T-helper 2 cell treated with Interferon-gamma antibody and Interleukin-4, amounts not matched to agents 5 μg/mL and 100 μg/mL, for 36 hours (primary cell): ENCODE measurements around the gene IQSEC2.
A peak's percentile ranks its signal among the peaks of the same experiment; 100 is the strongest.

Source experiments
- DNase-seq: peaks from one replicate; pipeline ENCODE4 v3.0.0; 2021; ENCODE audit warnings: low spot score
- H3K27ac Mint-ChIP-seq: one replicate; pipeline ENCODE4 v1.8.0; 2021; ENCODE audit warnings: mild to moderate bottlenecking, mixed read lengths
- H3K27me3 Mint-ChIP-seq: one replicate; pipeline ENCODE4 v1.8.0; 2021; ENCODE audit warnings: low read depth, mixed read lengths
- H3K36me3 Mint-ChIP-seq: one replicate; pipeline ENCODE4 v1.8.0; 2021; ENCODE audit warnings: low read depth, mixed read lengths
- H3K4me1 Mint-ChIP-seq: one replicate; pipeline ENCODE4 v1.8.0; 2021; ENCODE audit warnings: low read depth, mixed read lengths
- H3K4me3 Mint-ChIP-seq: one replicate; pipeline ENCODE4 v1.8.0; 2022; ENCODE audit warnings: mild to moderate bottlenecking, moderate library complexity, mixed read lengths
- H3K9me3 Mint-ChIP-seq: one replicate; pipeline ENCODE4 v1.8.0; 2021; ENCODE audit warnings: mixed read lengths

Gene IQSEC2

DNA sequence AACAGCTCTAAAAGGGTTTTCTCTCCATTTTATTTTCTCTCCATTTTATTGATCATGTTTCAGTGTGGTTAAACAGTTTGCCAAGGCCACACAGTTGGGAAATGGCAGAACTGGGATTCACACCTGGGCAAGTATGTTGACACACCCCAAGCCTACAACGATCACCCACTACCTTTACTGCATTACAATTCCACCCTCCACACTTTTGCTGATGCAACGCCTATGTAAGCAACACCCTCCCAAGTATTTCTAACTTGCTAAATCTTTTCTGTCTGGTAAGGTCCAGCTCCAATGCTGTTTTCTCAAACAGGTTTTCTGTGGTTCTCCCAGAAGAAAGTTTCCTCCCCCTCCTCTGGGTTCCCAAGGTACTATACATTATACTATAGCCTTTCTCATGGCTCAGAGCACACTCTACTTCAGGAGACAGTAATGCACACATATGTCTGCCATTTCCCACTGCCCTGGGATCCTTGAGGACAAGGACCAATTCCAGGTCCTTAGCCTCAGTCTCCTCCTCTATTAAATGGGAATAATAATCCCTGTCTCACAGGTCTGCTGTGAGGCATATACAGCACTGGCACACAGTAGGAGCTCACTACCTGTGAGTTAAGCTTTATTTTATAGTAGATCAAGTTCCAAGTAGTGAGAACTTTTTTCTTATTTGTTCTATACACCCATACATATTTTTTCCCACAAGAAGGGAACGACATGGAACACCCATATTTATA lies 27.9 kb downstream of the IQSEC2 start:
- no peak for DNase-seq
- no peaks in the 10 kb centered on the region for H3K4me1 Mint-ChIP-seq
- no peak overlapping the region for H3K4me3 Mint-ChIP-seq
- no peak overlapping the region for H3K27ac Mint-ChIP-seq
- no peaks in the 10 kb centered on the region for H3K27me3 Mint-ChIP-seq
- no peaks in the 10 kb centered on the region for H3K9me3 Mint-ChIP-seq
- no peaks in the 10 kb centered on the region for H3K36me3 Mint-ChIP-seq

DNA sequence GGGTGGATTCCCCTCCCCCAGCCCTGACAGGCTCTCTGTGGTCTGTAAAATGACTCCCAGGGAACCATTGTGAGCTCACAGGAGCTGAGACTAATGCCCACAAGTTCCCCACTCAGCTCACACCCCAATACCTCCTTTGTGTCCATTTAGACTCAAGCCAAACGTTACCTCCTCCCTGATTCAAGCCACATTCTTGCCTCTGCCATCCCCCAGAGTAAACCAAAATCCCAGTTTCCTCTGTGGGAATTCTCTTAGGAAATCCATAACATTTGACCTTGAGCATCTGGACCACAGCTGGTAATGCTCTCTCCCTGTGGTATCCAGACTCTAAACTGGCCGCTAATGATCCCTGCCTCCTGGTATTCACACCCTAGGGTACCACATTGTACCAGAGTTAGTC lies 30.1 kb downstream of the IQSEC2 start:
- no peak overlapping the region for H3K4me3 Mint-ChIP-seq
- H3K36me3 Mint-ChIP-seq: no peaks in the 10 kb centered on the region

DNA sequence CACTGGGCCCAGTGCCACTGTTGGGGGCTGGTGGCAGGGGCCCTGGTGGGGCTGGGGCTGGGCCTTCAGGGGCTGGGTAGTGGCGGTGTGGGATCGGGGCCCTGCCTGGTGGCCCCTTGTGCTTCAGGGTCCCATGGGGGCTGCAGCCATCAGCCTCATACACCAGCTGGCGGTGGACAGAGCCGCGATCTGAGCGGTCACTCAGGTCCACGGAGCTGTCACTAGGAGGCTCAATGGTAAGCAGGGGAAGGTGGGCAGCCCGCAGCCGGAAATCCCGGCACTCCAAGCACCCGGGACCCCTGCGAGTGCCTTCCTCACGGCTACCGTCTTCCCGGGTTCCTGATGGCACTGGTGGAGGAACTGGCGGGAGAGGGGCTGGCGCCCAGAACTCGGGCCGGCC lies 30.8 kb downstream of the IQSEC2 start:
- no peak overlapping the region for H3K4me3 Mint-ChIP-seq
- H3K9me3 Mint-ChIP-seq: no peaks in the 10 kb centered on the region
- no peak for DNase-seq
- no peaks in the 10 kb centered on the region for H3K27me3 Mint-ChIP-seq
- no peak overlapping the region for H3K27ac Mint-ChIP-seq
- H3K4me1 Mint-ChIP-seq: no peaks in the 10 kb centered on the region
- no peaks in the 10 kb centered on the region for H3K36me3 Mint-ChIP-seq

More for the DNA sequence above, 30.1 kb downstream of the IQSEC2 start:
- no peak for DNase-seq
- Mint-ChIP-seq H3K4me1 (no peaks in the 10 kb centered on the region), H3K27ac (no peak overlapping the region), H3K9me3 (no peaks in the 10 kb centered on the region), H3K27me3 (no peaks in the 10 kb centered on the region)

DNA sequence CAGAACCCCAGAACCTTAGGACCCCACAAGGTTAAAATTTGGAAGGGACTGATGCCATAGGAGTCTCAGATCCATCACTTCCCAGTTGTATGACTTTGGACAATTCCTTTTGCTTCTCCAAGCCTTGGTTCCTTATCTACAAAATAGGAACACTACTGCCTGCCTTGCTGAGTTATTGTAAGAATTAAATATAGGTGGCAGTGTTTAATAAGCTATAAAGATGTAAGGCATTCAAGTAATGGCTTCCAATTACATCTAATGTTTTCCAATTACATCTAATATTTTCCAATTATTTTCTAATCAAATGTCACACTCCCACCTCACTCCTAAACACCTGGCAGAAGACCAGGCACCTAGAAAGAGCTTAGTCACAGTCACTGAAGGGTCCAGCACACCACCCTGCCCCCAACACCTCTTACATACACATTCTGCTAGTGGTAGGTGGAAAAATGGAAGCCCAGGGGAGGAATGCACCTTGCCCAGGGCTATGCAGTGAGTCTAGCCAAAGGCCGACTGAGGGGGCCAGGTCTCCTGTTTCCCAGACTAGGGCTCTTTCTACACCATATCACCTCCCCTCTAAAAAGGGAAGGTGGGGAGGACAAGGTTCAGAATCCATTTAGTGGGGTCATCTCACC lies 31.9 kb downstream of the IQSEC2 start:
- H3K4me3 Mint-ChIP-seq: no peak overlapping the region
- H3K36me3 Mint-ChIP-seq: no peaks in the 10 kb centered on the region
- H3K4me1 Mint-ChIP-seq: no peaks in the 10 kb centered on the region
- no peaks in the 10 kb centered on the region for H3K27me3 Mint-ChIP-seq
- DNase-seq: no peak
- H3K9me3 Mint-ChIP-seq: no peaks in the 10 kb centered on the region
- H3K27ac Mint-ChIP-seq: no peak overlapping the region

DNA sequence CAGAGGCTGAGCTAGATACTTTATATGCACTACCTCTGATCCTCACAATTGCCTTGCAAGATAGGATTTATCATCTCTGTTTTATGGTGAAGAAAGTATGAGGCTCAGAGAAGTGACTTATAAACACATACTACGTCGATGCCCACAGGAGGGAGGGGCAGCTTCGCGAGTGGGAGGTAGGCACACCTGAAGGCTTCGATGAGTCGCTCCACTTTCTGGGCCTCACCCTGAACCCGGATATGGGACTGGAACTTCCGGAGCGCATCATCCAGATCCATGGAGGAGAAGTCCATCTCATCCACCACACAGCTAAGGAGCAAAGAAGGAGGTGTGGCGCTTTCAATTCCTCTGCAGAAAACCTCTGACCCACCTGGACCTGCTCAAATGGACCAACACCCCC lies 33.5 kb downstream of the IQSEC2 start:
- Mint-ChIP-seq H3K27ac (no peak overlapping the region), H3K4me1 (no peaks in the 10 kb centered on the region), H3K27me3 (no peaks in the 10 kb centered on the region), H3K36me3 (no peaks in the 10 kb centered on the region), H3K9me3 (no peaks in the 10 kb centered on the region), H3K4me3 (no peak overlapping the region)
- no peak for DNase-seq

DNA sequence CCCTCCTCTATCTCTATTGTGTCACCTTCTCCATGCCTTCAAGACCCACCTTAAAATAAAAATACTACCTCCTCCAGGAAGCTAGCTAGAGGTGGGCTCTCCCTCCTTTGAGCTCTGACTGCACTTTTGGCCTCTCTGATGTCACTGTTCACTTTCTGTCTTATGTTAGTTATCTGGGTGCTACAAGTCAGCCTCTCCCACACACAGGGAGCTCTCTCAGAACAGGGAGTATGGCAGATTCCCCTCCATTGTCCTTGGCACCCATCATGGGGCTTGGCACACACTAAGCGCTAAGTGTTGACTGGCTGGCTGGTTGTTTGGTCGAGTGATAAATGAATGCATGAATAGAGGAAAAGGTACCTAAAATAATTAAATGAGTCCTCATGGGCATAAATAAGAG lies 35.2 kb downstream of the IQSEC2 start:
- Mint-ChIP-seq H3K4me3 (no peak overlapping the region), H3K27me3 (no peaks in the 10 kb centered on the region), H3K27ac (no peak overlapping the region), H3K36me3 (no peaks in the 10 kb centered on the region), H3K4me1 (no peaks in the 10 kb centered on the region), H3K9me3 (no peaks in the 10 kb centered on the region)
- DNase-seq: no peak

DNA sequence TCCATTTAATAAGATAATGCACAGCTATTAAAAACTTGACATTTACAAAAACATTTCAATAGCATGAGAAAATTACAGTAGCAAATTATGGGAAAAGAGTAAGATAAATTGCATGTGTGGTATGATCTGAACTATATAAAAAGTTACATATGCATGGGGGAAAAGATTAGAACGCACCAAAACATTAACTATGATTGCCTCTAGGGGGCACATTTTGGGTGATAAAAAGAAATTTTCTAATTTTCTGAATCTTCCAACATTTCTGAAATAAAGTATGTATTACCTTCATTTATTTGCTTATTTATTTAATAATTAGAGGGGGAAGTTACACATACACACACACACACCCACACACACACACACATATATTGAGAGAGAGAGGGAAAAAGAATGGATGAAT lies 36.8 kb downstream of the IQSEC2 start:
- Mint-ChIP-seq H3K36me3 (no peaks in the 10 kb centered on the region), H3K9me3 (no peaks in the 10 kb centered on the region), H3K27me3 (no peaks in the 10 kb centered on the region), H3K4me1 (no peaks in the 10 kb centered on the region), H3K27ac (no peak overlapping the region), H3K4me3 (no peak overlapping the region)
- DNase-seq: no peak

DNA sequence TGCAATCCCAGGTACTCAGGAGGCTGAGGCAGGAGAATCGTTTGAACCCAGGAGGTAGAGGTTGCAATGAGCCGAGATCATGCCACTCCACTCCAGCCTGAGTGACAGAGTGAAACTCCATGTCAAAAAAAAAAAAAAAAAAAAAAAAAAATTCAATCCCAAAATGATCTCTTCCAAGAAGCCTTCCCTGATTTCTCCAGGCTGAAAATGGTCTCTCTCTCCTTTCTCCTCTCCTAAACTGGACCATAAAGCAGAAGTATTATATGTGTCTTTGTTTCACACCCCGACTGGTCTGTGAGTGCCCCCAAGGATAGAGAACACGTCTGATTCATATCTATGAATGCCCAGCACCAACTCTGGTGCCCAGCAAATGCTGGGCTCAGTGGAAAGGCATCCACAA lies 39.1 kb downstream of the IQSEC2 start:
- no peaks in the 10 kb centered on the region for H3K4me1 Mint-ChIP-seq
- no peak for DNase-seq
- H3K9me3 Mint-ChIP-seq: no peaks in the 10 kb centered on the region
- H3K27ac Mint-ChIP-seq: no peak overlapping the region
- H3K36me3 Mint-ChIP-seq: no peaks in the 10 kb centered on the region
- H3K27me3 Mint-ChIP-seq: no peaks in the 10 kb centered on the region
- no peak overlapping the region for H3K4me3 Mint-ChIP-seq

DNA sequence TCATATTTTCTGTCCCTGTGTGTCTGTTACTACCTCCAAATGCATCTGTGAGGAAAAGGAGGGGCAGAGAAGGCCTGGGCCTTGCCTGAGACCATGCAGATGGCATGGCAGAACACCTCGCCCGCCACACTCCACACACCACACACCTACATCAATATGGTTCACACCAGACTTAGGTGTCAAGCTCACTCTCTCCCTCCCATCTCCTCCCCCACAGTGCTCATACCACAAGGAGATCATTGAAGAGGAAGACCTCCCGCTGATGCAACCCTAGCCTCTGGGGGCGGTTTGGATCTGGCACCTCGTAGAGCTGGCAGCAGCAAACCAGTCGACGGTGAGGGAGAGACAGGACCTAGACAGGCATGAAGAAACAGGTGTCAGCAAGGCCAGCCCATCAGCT lies 39.8 kb downstream of the IQSEC2 start:
- Mint-ChIP-seq H3K27me3 (no peaks in the 10 kb centered on the region), H3K9me3 (no peaks in the 10 kb centered on the region), H3K4me1 (no peaks in the 10 kb centered on the region), H3K27ac (no peak overlapping the region), H3K36me3 (no peaks in the 10 kb centered on the region), H3K4me3 (no peak overlapping the region)
- no peak for DNase-seq

DNA sequence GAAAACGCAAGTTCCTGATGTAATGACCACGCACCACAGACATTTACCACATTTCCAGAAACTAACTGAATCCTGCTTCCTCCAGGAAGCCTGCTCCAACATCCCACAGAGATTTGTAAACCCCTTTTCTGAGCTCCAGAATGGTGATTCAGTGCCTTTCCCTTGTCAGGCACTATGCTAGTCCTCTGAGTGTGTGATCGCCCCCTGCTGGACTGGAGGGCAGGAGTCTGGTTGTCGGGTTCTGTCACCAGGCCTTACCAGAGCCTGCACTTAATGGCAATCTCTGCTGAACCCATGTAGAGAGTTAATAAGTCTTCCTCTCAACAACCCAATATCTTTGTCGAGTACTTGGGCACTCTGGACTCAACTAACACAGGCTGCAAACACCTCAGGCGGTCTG lies 41.9 kb downstream of the IQSEC2 start:
- no peaks in the 10 kb centered on the region for H3K36me3 Mint-ChIP-seq
- no peaks in the 10 kb centered on the region for H3K27me3 Mint-ChIP-seq
- peak; percentile 6 for DNase-seq
- no peak overlapping the region for H3K27ac Mint-ChIP-seq
- H3K9me3 Mint-ChIP-seq: no peaks in the 10 kb centered on the region
- no peak overlapping the region for H3K4me3 Mint-ChIP-seq
- H3K4me1 Mint-ChIP-seq: no peaks in the 10 kb centered on the region

DNA sequence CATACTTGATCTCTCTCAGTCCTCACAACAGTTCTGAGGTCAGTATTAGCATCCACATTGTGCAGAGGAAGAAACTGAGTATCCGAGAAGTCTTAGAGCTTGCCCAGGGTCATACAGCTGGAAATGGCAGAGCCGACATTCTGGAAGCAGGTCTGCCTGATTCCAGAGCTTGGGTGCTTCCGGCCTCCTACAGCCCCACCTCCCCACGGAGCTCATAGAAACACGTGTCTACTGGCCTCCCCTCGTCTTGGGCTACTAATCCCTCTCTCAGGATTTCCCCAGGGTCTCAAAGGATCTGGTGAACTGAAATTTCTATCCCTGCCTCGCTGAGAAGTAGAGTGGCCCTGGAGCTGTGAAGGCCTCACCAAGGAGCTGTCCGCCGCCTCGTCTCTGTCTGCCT lies 44.3 kb downstream of the IQSEC2 start:
- H3K4me3 Mint-ChIP-seq: no peak overlapping the region
- no peaks in the 10 kb centered on the region for H3K4me1 Mint-ChIP-seq
- H3K27ac Mint-ChIP-seq: no peak overlapping the region
- H3K9me3 Mint-ChIP-seq: no peaks in the 10 kb centered on the region
- H3K36me3 Mint-ChIP-seq: no peaks in the 10 kb centered on the region
- no peaks in the 10 kb centered on the region for H3K27me3 Mint-ChIP-seq
- DNase-seq: no peak

DNA sequence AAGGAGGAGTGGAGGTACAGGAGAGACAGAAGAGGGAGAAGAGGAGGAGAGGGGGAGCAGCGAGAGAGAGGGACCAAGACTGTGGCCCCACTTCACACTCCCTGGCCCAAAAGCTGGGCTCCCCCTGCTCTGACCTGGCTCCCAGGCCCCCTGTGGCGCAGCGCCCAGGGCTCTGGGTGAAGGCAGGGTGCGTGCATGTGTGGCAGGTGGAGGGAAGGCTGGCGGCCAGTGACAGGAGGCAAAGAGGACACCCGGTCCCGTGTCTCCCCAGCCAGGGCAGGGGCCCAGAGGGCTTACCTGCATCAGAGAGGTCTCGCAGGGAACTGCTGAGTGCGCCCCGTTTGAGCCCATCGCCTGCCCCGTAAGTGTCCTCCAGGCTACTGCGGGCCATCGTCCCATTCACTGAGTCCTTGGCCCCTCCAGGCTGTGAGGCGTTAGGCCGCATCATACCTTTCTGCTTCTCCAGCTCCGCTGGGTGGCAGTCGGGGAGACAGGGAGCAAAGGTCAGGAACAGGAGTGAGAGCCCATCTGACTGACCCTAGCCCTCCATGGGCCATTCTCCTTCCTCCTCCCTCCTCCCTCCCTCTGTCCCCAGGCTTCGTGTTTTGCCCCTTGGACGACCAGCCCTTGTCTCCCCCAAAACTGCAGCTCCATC lies 45.2 kb downstream of the IQSEC2 start:
- peaks cover 3% of the 10 kb centered on the region for H3K27me3 Mint-ChIP-seq
- no peak overlapping the region for H3K4me3 Mint-ChIP-seq
- DNase-seq: no peak

DNA sequence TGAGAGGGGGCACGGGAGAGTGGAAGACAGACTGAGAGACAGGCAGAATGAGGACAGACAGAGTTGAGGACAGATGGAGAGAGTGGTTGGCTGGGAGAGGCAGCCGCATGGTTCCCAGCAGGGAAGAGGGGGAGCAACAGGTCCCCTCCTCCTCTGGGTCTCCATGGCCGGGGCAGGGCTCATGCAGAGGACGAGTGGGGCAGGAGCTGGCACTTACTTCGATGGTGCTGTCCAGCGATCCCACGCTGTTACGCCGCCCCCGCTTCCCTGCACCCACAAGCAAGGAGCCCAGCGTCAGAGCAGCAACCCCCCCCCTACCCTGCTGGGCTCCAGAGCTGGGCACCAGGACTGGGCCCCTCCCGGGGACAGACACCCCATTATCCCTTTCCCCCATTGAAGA lies 45.8 kb downstream of the IQSEC2 start:
- H3K27ac Mint-ChIP-seq: no peak overlapping the region

More for the DNA sequence above, 45.2 kb downstream of the IQSEC2 start:
- H3K4me1 Mint-ChIP-seq: no peaks in the 10 kb centered on the region
- H3K36me3 Mint-ChIP-seq: no peaks in the 10 kb centered on the region
- no peaks in the 10 kb centered on the region for H3K9me3 Mint-ChIP-seq
- no peak overlapping the region for H3K27ac Mint-ChIP-seq

DNA sequence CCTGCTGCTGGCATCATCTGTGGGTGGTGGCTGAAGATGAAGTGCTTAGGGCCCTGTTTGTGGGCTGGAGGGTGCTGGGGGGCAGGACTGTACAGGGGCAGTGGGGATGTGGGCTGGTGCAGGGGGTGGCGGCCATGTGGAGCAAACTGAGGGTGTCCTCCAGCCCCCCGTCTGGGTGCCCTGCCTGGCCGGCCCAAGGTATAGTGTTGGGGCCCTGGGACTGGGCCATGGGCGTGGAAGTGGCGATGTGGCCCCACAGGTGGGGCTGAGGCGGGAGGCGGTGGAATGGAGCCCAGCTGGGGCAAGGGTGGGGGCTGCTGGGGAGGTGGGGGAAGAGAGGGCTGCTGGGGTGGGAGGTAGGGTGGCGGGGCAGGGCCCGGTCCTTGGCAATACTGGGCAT lies 46.9 kb downstream of the IQSEC2 start:
- Mint-ChIP-seq H3K4me3 (no peak overlapping the region), H3K36me3 (no peaks in the 10 kb centered on the region), H3K27me3 (peaks cover 6% of the 10 kb centered on the region), H3K27ac (no peak overlapping the region), H3K9me3 (no peaks in the 10 kb centered on the region), H3K4me1 (no peaks in the 10 kb centered on the region)
- DNase-seq: no peak

More for the DNA sequence above, 45.8 kb downstream of the IQSEC2 start:
- H3K4me3 Mint-ChIP-seq: no peak overlapping the region
- no peaks in the 10 kb centered on the region for H3K4me1 Mint-ChIP-seq
- H3K27me3 Mint-ChIP-seq: peaks cover 6% of the 10 kb centered on the region
- no peaks in the 10 kb centered on the region for H3K9me3 Mint-ChIP-seq
- H3K36me3 Mint-ChIP-seq: no peaks in the 10 kb centered on the region
- no peak for DNase-seq
